ENCODE data around the gene TTC13. TPM values are rescaled to one million over a fixed set of nuclear protein-coding genes. Genes with fewer than 3 reads are reported as not detected.

TTC13 gene
- total and polyA plus RNA-seq, 3 donors from 2014 or later = 7.5 to 18.5 (median 10.2) TPM

- TF ChIP-seq POLR2A (IDR thresholded peaks at IDR 0.05) = no peak
- TF ChIP-seq CTCF (IDR thresholded peaks at IDR 0.05) = no peak
- Histone ChIP-seq H3K4me3 (no peak overlapping the region), H3K4me1 (no peaks in the 10 kb centered on the region), H3K36me3 (ENCODE audit: low read depth, missing control alignments) (no peaks in the 10 kb centered on the region), H3K27ac (no peak overlapping the region), H3K9me3 (no peaks in the 10 kb centered on the region), H3K27me3 (no peaks in the 10 kb centered on the region)
- DNase-seq = no peak
- 62 to 63% methylated on average over 4 of the region's 4 CpGs for WGBS, 2 donors
- intact Hi-C loops (cut with DNase I; ENCODE audit: low total_unique reads) = no loop called here
These were observed 94.7 kb downstream of the TTC13 start for GRCh38 chr1:230883967-230884366.

GRCh38 chr1:230879778-230880177, 98.9 kb downstream of the TTC13 start:
- DNase-seq = no peak
- TF ChIP-seq POLR2A (IDR thresholded peaks at IDR 0.05) = no peak
- no peak for TF ChIP-seq CTCF (IDR thresholded peaks at IDR 0.05)
- no peak overlapping the region for H3K27ac ChIP-seq
- no peaks in the 10 kb centered on the region for H3K27me3 ChIP-seq
- intact Hi-C loops (cut with DNase I; ENCODE audit: low total_unique reads) = no loop called here
- 54 to 65% methylated on average over 8 of the region's 8 CpGs for WGBS, 2 donors
- H3K4me3 ChIP-seq = no peak overlapping the region
- no peaks in the 10 kb centered on the region for H3K36me3 ChIP-seq (ENCODE audit: low read depth, missing control alignments)
- H3K9me3 ChIP-seq = no peaks in the 10 kb centered on the region
- no peaks in the 10 kb centered on the region for H3K4me1 ChIP-seq

GRCh38 chr1:230878591-230878990, 100.1 kb downstream of the TTC13 start:
- no peaks in the 10 kb centered on the region for H3K27me3 ChIP-seq
- intact Hi-C loops (cut with DNase I; ENCODE audit: low total_unique reads) = no loop called here
- WGBS, 2 donors = 39 to 44% methylated on average over 5 of the region's 5 CpGs
- H3K9me3 ChIP-seq = no peaks in the 10 kb centered on the region
- TF ChIP-seq CTCF (IDR thresholded peaks at IDR 0.05) (no peak), POLR2A (IDR thresholded peaks at IDR 0.05) (no peak)
- H3K4me1 ChIP-seq = no peaks in the 10 kb centered on the region
- H3K4me3 ChIP-seq = no peak overlapping the region
- H3K36me3 ChIP-seq (ENCODE audit: low read depth, missing control alignments) = no peaks in the 10 kb centered on the region
- no peak for DNase-seq
- H3K27ac ChIP-seq = no peak overlapping the region

- no peak for TF ChIP-seq CTCF (IDR thresholded peaks at IDR 0.05)
- no peak for TF ChIP-seq POLR2A (IDR thresholded peaks at IDR 0.05)
- Histone ChIP-seq H3K9me3 (no peaks in the 10 kb centered on the region), H3K4me3 (no peak overlapping the region), H3K4me1 (no peaks in the 10 kb centered on the region), H3K36me3 (ENCODE audit: low read depth, missing control alignments) (no peaks in the 10 kb centered on the region), H3K27me3 (no peaks in the 10 kb centered on the region), H3K27ac (no peak overlapping the region)
- intact Hi-C loops (cut with DNase I; ENCODE audit: low total_unique reads) = no loop called here
- WGBS, 2 donors = 89 to 92% methylated on average over 4 of the region's 4 CpGs
- no peak for DNase-seq
These were observed 100.6 kb downstream of the TTC13 start for GRCh38 chr1:230877924-230878590.

Data from testis (tissue), 3 donors.